Neural progenitor cell (in vitro differentiated cells): ENCODE measurements around the gene CTCF.

Source experiments
- CTCF ChIP-seq: fragments of 200-600 bp; sonication (generic); IDR thresholded peaks from 2 replicates; pipeline ENCODE4 v1.5.1; 2017; ENCODE audit warnings: antibody characterized with exemption, mild to moderate bottlenecking
- EZH2 ChIP-seq: fragments of 200-600 bp; sonication (generic); IDR thresholded peaks from 2 replicates; pipeline ENCODE4 v1.6.1; 2017; ENCODE audit warnings: antibody characterized with exemption, mild to moderate bottlenecking, moderate library complexity

- TF ChIP-seq CTCF (no peak), EZH2 (no peak)
Measured at GRCh38 chr16:67533024-67533560, 29.2 kb upstream of the CTCF start.
